AG04450 (cell line): Measurements from ENCODE around the gene PACS2. TPM values are rescaled to one million over a fixed set of nuclear protein-coding genes. Genes with fewer than 3 reads are reported as not detected.

Experiments
- CTCF ChIA-PET: fragments of 300-600, 350-600 bp; formaldehyde crosslinking; extraction: SDS; loops from one replicate; lab custom pipeline; 2022; ENCODE audit warnings: antibody characterized with exemption, inconsistent platforms; lab: Charles Lee
- POLR2A ChIA-PET: fragments of 350-600 bp; formaldehyde crosslinking; extraction: SDS; loops from one replicate; lab custom pipeline; 2021; ENCODE audit warnings: antibody characterized with exemption, inconsistent platforms; lab: Yijun Ruan, JAX
- DNase-seq: peaks from one replicate; pipeline ENCODE4 v3.0.0-alpha.2; 2011; ENCODE audit warnings: low read depth, low spot score
- H3K27ac ChIP-seq: one replicate; pipeline ENCODE4 v1.5.1; 2012; ENCODE audit warnings: low read depth, low read length, control low read depth
- H3K27me3 ChIP-seq: one replicate; pipeline ENCODE4 v1.6.0; 2012; ENCODE audit warnings: low read length; ENCODE audit not compliant: control insufficient read depth, insufficient read depth
- H3K4me3 ChIP-seq: 2 replicates; pipeline ENCODE4 v1.5.1; 2011; ENCODE audit warnings: mild to moderate bottlenecking, low read depth, low read length, control low read depth
- H3K9me3 ChIP-seq: 2 replicates; pipeline ENCODE4 v1.5.1; 2012; ENCODE audit warnings: low read length; ENCODE audit not compliant: control insufficient read depth, insufficient read depth
- polyA plus RNA-seq: library from polyadenylated mRNA; depleted of rRNA; stranded (reverse); fragments of >200 nt; gene quantifications from 2 replicates; pipeline ENCODE4 v1.2.3, GENCODE V29; 2011
- TF ChIP-seq, protein P1 (sequence below): IDR thresholded peaks from 2 replicates; pipeline ENCODE4 v1.5.1; 2011; ENCODE audit warnings: low read depth, low read length, control low read depth, inconsistent platforms

PACS2 gene
- polyA plus RNA-seq, 1 experiment = 13.0 TPM

DNA sequence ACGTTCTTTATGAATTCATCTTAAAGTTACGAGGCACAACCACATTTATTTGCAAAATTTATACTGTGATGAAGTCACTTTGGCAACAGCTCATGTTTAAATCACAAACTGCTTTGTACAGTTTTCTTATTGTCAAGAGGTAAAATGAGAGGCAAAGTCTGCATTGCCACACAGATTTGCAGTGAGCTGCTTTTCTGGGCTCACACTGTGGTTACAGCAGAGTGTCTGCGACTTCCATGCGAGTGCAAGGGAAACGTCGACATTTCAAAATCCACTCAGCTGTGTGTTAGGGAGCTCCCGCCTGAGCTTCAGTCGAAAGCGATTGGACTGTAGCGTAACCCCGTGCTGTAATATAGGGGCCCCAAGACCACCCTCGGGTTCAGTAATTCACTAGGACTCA, 118.1 kb downstream of the PACS2 start:
- Histone ChIP-seq H3K27ac (no peak overlapping the region), H3K9me3 (no peaks in the 10 kb centered on the region), H3K27me3 (no peaks in the 10 kb centered on the region), H3K4me3 (no peak overlapping the region)
- TF ChIP-seq, protein P1, sequence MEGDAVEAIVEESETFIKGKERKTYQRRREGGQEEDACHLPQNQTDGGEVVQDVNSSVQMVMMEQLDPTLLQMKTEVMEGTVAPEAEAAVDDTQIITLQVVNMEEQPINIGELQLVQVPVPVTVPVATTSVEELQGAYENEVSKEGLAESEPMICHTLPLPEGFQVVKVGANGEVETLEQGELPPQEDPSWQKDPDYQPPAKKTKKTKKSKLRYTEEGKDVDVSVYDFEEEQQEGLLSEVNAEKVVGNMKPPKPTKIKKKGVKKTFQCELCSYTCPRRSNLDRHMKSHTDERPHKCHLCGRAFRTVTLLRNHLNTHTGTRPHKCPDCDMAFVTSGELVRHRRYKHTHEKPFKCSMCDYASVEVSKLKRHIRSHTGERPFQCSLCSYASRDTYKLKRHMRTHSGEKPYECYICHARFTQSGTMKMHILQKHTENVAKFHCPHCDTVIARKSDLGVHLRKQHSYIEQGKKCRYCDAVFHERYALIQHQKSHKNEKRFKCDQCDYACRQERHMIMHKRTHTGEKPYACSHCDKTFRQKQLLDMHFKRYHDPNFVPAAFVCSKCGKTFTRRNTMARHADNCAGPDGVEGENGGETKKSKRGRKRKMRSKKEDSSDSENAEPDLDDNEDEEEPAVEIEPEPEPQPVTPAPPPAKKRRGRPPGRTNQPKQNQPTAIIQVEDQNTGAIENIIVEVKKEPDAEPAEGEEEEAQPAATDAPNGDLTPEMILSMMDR = no peak
- DNase-seq = no peak
- ChIA-PET CTCF (no interaction called here), POLR2A (no interaction called here)

DNA sequence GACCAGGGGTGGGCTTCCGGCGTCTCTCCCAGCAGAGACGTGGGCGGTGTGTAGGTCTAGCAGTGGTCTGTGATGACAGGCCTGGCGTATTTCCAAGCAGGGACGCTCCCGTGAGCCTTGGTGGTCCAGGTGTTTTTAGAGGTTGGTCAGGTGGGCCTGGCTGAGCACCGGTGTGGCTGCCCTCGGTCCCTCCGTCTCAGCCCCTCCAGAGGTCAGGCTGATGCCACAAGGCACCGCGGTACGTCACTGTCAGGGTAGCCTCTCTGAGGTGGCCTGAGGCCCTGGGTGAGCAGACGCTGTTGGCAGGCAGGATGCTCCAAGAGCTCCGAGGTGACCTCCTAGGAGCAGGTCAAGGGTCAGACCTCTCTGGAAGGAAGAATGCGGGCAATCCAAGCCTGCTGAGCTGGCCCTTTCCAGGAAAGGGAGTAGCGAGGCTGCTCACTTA, 118.6 kb downstream of the PACS2 start:
- no peak for DNase-seq
- ChIA-PET POLR2A (no interaction called here), CTCF (interaction anchor here (1.0 to 1.3 kb wide), 2 partner anchors 18 to 48 kb away, joined by 3 read pairs; no protein-coding TSS in a partner anchor)
- H3K4me3 ChIP-seq = no peak overlapping the region
- no peak overlapping the region for H3K27ac ChIP-seq
- no peaks in the 10 kb centered on the region for H3K9me3 ChIP-seq
- no peaks in the 10 kb centered on the region for H3K27me3 ChIP-seq
- TF ChIP-seq, protein P1 = no peak

DNA sequence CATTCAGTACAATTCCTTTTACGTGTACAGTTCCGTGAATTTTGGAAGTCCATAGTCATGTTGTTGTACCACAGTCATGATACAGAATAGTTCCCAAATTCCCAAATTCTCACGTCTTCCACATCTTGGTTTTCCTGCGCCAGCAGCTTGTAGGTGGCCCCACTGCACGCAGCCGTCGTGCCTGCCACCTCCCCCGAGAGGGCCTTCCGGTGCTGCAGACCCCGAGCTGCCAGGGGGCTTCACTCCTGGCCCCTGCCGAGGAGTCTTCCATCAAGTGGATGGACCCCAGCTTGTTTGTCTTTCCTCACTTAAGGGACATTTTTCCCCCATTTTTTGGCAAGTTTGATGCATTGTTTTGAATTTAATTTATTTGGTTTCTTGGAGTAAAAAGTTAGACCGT, 121.9 kb downstream of the PACS2 start:
- H3K4me3 ChIP-seq = no peak overlapping the region
- H3K27ac ChIP-seq = no peak overlapping the region
- no peaks in the 10 kb centered on the region for H3K27me3 ChIP-seq
- CTCF ChIA-PET = no interaction called here
- peaks cover 3% of the 10 kb centered on the region; the same call in 1 of the 2 replicates for H3K9me3 ChIP-seq
- TF ChIP-seq, protein P1 = no peak
- POLR2A ChIA-PET = no interaction called here
- no peak for DNase-seq

DNA sequence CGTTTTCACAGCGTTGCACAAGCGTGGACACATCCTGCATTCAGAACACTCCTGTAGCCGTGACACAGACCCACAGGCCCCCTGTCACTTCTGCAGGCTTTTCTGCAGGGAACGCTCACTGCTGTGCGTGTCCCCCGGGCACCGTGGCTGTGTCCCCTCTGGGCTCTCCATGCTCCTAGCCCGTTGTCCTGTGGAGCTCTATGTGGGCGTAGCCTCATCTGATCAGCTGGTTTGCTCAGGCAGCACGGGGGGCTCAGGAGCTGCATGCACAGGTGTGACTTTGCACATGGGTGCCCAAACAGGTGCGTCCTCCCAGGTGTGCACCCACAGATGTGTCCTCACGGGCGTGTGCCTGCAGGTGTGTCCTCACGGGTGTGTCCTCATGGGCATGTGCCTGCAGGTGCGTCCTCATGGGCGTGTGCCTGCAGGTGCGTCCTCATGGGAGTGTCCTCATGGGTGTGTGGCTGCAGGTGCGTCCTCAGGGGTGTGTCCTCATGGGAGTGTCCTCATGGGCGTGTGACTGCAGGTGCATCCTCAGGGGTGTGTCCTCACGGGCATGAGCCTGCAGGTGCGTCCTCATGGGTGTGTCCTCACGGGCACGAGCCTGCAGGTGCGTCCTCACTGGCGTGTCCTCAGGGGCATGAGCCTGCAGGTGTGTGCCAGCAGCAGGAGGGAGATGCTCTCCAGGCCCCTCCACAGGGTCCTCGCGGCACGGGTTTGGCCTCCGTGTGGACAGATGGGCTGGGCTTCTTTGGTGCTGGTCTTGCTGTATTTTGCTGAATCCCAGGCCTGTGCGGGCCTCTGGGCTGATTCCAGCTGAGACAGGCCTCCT, 122.6 kb downstream of the PACS2 start:
- TF ChIP-seq, protein P1 = no peak
- Histone ChIP-seq H3K9me3 (peaks cover 3% of the 10 kb centered on the region; the same call in 1 of the 2 replicates), H3K27me3 (no peaks in the 10 kb centered on the region), H3K27ac (no peak overlapping the region), H3K4me3 (no peak overlapping the region)
- CTCF ChIA-PET = interaction anchor here (1.2 kb wide), 1 partner anchor 43 kb away, joined by 5 read pairs; no protein-coding TSS in a partner anchor
- POLR2A ChIA-PET = no interaction called here
- no peak for DNase-seq

DNA sequence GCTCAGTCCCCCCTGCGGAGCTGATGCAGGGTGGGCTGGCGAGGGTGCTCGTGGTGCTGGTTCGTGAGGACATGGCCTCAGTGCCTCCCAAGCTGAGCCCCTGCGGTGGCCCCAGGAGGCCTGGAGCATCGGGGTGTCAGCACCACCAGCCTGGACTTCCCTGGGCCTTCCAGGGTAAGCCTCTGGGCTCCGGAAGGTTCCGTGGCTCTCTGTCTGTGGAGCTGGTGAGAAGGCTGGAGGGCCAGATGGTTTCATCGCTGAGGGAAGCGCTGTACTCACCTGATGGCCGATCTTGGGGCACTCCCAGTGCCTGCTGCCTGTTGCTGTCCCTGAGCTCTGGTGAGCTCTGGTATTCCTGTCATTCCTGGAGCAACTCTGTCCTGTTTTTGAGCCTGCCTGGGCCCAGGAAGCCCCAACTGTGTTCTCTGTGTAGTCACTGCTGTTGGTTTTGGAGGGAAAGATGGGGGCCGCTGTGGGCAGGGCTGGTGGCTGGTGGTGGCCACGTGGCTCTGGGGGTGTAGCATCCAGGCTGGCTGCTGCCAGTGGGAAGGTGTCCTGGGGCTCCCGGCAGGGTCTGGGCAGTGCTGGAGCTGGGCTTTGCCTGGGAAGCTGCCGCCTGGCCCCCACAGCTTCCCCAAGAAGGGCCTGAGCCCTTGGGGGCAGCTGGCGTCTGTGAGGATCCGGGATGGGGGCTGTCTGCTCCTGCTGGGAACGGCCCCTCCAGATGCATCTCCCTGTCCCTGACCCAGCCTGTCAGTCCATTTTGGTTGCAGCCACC, 123.4 kb downstream of the PACS2 start:
- H3K9me3 ChIP-seq = peaks cover 3% of the 10 kb centered on the region; the same call in 1 of the 2 replicates
- no peak overlapping the region for H3K4me3 ChIP-seq
- POLR2A ChIA-PET = no interaction called here
- H3K27me3 ChIP-seq = no peaks in the 10 kb centered on the region
- TF ChIP-seq, protein P1 = no peak
- CTCF ChIA-PET = interaction anchor here (1.2 kb wide), 1 partner anchor 43 kb away, joined by 5 read pairs; no protein-coding TSS in a partner anchor
- no peak for DNase-seq
- H3K27ac ChIP-seq = no peak overlapping the region
